G401 (cell line): Measurements from ENCODE around the gene HYAL2. TPM values are rescaled to one million over a fixed set of nuclear protein-coding genes. Genes with fewer than 3 reads are reported as not detected.

Experiments used
- total RNA-seq: library from RNA; depleted of rRNA; stranded (reverse); fragments of >200 nt; shearing (Covaris generic); gene quantifications from 2 replicates; pipeline ENCODE4 v1.2.3, GENCODE V29; 2014; rRNA removed

The HYAL2 gene
- total RNA-seq, 1 experiment from 2014 or later, result 99.0 TPM

Other genes starting within 250 kb of the HYAL2 start
- gene RBM5, start 233.8 kb downstream of the HYAL2 start, total RNA-seq, result 94.0 and 125 TPM in 2 replicates
- gene SEMA3F, start 167.4 kb downstream of the HYAL2 start, total RNA-seq, result 46.9 and 55.8 TPM in 2 replicates
- not detected in 2 replicates for gene GNAT1, start 131.1 kb downstream of the HYAL2 start, total RNA-seq
- 1.1 and 3.0 TPM in 2 replicates for gene SLC38A3, start 117.5 kb downstream of the HYAL2 start, total RNA-seq
- 67.4 and 104 TPM in 2 replicates for gene GNAI2, start 86.5 kb downstream of the HYAL2 start, total RNA-seq
- gene SEMA3B, start 53.6 kb downstream of the HYAL2 start, total RNA-seq, result 68.1 and 81.8 TPM in 2 replicates
- gene LSMEM2, start 43.7 kb downstream of the HYAL2 start, total RNA-seq, result 1.6 TPM in 1 of 2 replicates, not detected in the other
- gene IFRD2, start 30.3 kb downstream of the HYAL2 start, total RNA-seq, result 88.7 and 97.4 TPM in 2 replicates
- gene HYAL3, start 23.3 kb downstream of the HYAL2 start, total RNA-seq, result 7.9 and 10.0 TPM in 2 replicates
- 3.4 and 16.0 TPM in 2 replicates for gene NAA80, start 23.3 kb downstream of the HYAL2 start, total RNA-seq
- gene HYAL1, start 19.2 kb downstream of the HYAL2 start, total RNA-seq, result 15.8 and 18.4 TPM in 2 replicates
- gene TUSC2, start 5.5 kb upstream of the HYAL2 start, total RNA-seq, result 45.0 and 45.4 TPM in 2 replicates
- 23.2 and 31.8 TPM in 2 replicates for gene RASSF1, start 18.1 kb upstream of the HYAL2 start, total RNA-seq
- gene ZMYND10, start 23.0 kb upstream of the HYAL2 start, total RNA-seq, result 10.1 TPM in 1 of 2 replicates, not detected in the other
- 26.7 and 27.3 TPM in 2 replicates for gene NPRL2, start 28.0 kb upstream of the HYAL2 start, total RNA-seq
- 18.3 and 31.4 TPM in 2 replicates for gene CYB561D2, start 28.1 kb upstream of the HYAL2 start, total RNA-seq
- gene TMEM115, start 36.8 kb upstream of the HYAL2 start, total RNA-seq, result 35.4 and 43.1 TPM in 2 replicates
- 1.9 and 2.0 TPM in 2 replicates for gene CACNA2D2, start 180.9 kb upstream of the HYAL2 start, total RNA-seq
- 10.8 and 15.4 TPM in 2 replicates for gene C3orf18, start 245.0 kb upstream of the HYAL2 start, total RNA-seq
- 3.4 and 9.5 TPM in 2 replicates for gene HEMK1, start 246.8 kb upstream of the HYAL2 start, total RNA-seq